Astrocyte (in vitro differentiated cells and primary cell): ENCODE data around the gene NWD2.

ENCODE experiments used
- EZH2 ChIP-seq: IDR thresholded peaks from 2 replicates; pipeline ENCODE4 v1.6.1; 2012; ENCODE audit warnings: mild to moderate bottlenecking, low read length, inconsistent platforms; ENCODE audit not compliant: insufficient read depth
- TF ChIP-seq, protein P1 (sequence below): IDR thresholded peaks from 2 replicates; pipeline ENCODE4 v1.5.1; 2011; ENCODE audit warnings: low read depth, mild to moderate bottlenecking, inconsistent platforms, low read length, moderate library complexity; ENCODE audit not compliant: insufficient read depth

DNA sequence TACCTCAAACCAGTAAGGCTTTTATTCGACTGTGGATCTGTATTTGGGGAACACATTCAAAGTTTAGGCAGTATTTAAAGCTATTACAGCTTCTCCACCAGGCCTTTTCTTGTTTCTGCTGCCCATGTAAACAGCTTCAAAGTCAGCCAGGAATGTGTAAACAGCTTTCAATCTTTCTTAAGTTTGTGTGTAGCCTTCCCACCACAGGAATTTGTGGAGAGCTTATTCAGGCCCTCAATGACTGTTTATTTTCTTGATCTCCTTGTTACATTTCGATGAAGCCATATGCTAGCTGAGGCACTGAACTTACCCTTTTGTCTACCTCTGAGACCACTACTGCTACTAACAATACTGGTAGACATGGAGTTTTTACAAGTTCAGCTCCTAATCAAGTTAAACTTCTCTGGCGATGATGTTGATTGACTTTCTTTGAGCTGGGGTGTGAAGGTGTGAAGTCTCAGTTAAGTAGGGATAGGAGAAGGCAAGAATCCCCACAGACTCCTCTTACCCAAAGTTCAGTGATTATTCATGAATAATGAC is 72.6 kb downstream of the NWD2 start:
- TF ChIP-seq, protein P1, sequence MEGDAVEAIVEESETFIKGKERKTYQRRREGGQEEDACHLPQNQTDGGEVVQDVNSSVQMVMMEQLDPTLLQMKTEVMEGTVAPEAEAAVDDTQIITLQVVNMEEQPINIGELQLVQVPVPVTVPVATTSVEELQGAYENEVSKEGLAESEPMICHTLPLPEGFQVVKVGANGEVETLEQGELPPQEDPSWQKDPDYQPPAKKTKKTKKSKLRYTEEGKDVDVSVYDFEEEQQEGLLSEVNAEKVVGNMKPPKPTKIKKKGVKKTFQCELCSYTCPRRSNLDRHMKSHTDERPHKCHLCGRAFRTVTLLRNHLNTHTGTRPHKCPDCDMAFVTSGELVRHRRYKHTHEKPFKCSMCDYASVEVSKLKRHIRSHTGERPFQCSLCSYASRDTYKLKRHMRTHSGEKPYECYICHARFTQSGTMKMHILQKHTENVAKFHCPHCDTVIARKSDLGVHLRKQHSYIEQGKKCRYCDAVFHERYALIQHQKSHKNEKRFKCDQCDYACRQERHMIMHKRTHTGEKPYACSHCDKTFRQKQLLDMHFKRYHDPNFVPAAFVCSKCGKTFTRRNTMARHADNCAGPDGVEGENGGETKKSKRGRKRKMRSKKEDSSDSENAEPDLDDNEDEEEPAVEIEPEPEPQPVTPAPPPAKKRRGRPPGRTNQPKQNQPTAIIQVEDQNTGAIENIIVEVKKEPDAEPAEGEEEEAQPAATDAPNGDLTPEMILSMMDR: no peak
- TF ChIP-seq EZH2: no peak
